Measurements from ENCODE around the gene GRM4.

- TF ChIP-seq CTCF (conservative IDR thresholded peaks at IDR 0.05; ENCODE audit: low read length): no peak
- TF ChIP-seq EZH2phosphoT487 (IDR thresholded peaks at IDR 0.05; ENCODE audit: borderline replicate concordance): no peak
Observed at GRCh38 chr6:34059136-34059731, 86.7 kb downstream of the GRM4 start.
